Loucy (cell line): ENCODE results near the gene MMP14.

Source experiments
- H2AFZ ChIP-seq: fragments of 200-600 bp; sonication (generic); 2 replicates; pipeline ENCODE4 v1.6.0; 2016; ENCODE audit warnings: antibody characterized with exemption, mild to moderate bottlenecking, low read length, moderate library complexity
- H3F3A ChIP-seq: fragments of 200-600 bp; 2 replicates; pipeline ENCODE4 v1.6.0; 2016; ENCODE audit warnings: antibody characterized with exemption, low read depth, mild to moderate bottlenecking
- H3K27me3 ChIP-seq: fragments of 200-600 bp; sonication (generic); 2 replicates; pipeline ENCODE4 v1.6.1; 2014; ENCODE audit warnings: low read length, mild to moderate bottlenecking; ENCODE audit not compliant: insufficient read depth, poor library complexity, severe bottlenecking
- H3K36me3 ChIP-seq: fragments of 200-600 bp; sonication (generic); 2 replicates; pipeline ENCODE4 v1.6.1; 2016; ENCODE audit warnings: low read length; ENCODE audit not compliant: insufficient read depth
- H3K4me1 ChIP-seq: fragments of 200-600 bp; sonication (generic); 2 replicates; pipeline ENCODE4 v1.5.1; 2014; ENCODE audit warnings: low read length, mild to moderate bottlenecking; ENCODE audit not compliant: insufficient read depth, poor library complexity, severe bottlenecking
- H3K4me2 ChIP-seq: fragments of 200-600 bp; sonication (generic); 2 replicates; pipeline ENCODE4 v1.6.0; 2014; ENCODE audit warnings: antibody characterized with exemption, low read length, low read depth, mild to moderate bottlenecking; ENCODE audit not compliant: poor library complexity, severe bottlenecking
- H3K4me3 ChIP-seq: fragments of 200-600 bp; sonication (generic); 2 replicates; pipeline ENCODE4 v1.5.1; 2014; ENCODE audit warnings: low read length, mild to moderate bottlenecking, mixed read lengths; ENCODE audit not compliant: poor library complexity, severe bottlenecking
- H3K79me2 ChIP-seq: fragments of 200-600 bp; sonication (generic); 2 replicates; pipeline ENCODE4 v1.6.1; 2014; ENCODE audit warnings: low read length; ENCODE audit not compliant: insufficient read depth
- H3K9ac ChIP-seq: fragments of 200-600 bp; sonication (generic); 2 replicates; pipeline ENCODE4 v1.6.0; 2014; ENCODE audit warnings: mild to moderate bottlenecking, low read depth, low read length, moderate library complexity; ENCODE audit not compliant: poor library complexity, severe bottlenecking
- H3K9me2 ChIP-seq: fragments of 200-600 bp; sonication (generic); replicated peaks from 2 replicates; pipeline ENCODE4 v1.6.1; 2016; ENCODE audit warnings: low read depth, low read length, mixed read lengths
- H3K9me3 ChIP-seq: fragments of 200-600 bp; sonication (generic); 2 replicates; pipeline ENCODE4 v1.6.1; 2014; ENCODE audit warnings: mild to moderate bottlenecking, antibody characterized with exemption, low read length, low read depth; ENCODE audit not compliant: insufficient read depth
- H4K20me1 ChIP-seq: fragments of 200-600 bp; sonication (generic); 2 replicates; pipeline ENCODE4 v1.6.0; 2014; ENCODE audit warnings: antibody characterized with exemption, low read length, mild to moderate bottlenecking; ENCODE audit not compliant: insufficient read depth, poor library complexity, severe bottlenecking
- EZH2phosphoT487 ChIP-seq: fragments of 200-600 bp; IDR thresholded peaks from 2 replicates; pipeline ENCODE4 v1.6.1; 2018; ENCODE audit warnings: antibody characterized with exemption, mild to moderate bottlenecking, moderate library complexity, borderline replicate concordance
- TF ChIP-seq, protein P1 (sequence below): fragments of 200-600 bp; sonication (generic); conservative IDR thresholded peaks from 2 replicates; pipeline ENCODE4 v1.5.1; 2014; ENCODE audit warnings: mild to moderate bottlenecking, antibody characterized with exemption, low read length

The MMP14 gene

DNA sequence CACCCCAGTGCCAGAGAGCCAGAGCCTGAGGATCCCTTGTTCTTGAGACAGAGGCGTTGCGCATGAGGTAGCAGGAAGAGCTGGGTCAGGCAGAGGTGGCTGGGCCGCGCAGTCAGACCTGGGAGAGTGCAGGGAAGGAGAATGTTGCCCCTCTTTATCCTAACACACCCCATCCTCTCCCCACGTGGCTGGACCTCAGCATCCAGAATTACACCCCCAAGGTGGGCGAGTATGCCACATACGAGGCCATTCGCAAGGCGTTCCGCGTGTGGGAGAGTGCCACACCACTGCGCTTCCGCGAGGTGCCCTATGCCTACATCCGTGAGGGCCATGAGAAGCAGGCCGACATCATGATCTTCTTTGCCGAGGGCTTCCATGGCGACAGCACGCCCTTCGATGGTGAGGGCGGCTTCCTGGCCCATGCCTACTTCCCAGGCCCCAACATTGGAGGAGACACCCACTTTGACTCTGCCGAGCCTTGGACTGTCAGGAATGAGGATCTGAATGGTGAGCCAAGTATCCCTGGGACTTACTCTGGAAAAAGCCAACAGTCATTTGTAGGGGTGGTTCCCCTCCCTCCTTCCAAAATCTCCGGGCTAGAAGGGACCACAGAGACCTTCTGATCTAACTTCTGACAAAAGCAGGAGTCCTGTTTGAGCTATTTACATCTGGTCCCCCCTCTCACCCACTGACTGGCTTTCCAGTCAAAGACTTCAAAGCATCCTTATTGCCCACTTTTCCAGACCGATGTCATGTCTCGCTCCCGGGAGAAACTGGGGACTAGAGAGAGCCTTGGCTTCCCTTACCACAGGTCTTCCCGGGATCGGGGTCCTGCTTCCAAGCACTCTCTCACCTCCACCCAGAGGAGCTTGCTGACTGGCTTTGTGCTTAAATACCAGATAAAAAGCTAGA, 6.1 kb downstream of the MMP14 start:
- no peaks in the 10 kb centered on the region for H3K79me2 ChIP-seq
- H3K4me1 ChIP-seq: peaks cover 15% of the 10 kb centered on the region
- H3K36me3 ChIP-seq: no peaks in the 10 kb centered on the region

DNA sequence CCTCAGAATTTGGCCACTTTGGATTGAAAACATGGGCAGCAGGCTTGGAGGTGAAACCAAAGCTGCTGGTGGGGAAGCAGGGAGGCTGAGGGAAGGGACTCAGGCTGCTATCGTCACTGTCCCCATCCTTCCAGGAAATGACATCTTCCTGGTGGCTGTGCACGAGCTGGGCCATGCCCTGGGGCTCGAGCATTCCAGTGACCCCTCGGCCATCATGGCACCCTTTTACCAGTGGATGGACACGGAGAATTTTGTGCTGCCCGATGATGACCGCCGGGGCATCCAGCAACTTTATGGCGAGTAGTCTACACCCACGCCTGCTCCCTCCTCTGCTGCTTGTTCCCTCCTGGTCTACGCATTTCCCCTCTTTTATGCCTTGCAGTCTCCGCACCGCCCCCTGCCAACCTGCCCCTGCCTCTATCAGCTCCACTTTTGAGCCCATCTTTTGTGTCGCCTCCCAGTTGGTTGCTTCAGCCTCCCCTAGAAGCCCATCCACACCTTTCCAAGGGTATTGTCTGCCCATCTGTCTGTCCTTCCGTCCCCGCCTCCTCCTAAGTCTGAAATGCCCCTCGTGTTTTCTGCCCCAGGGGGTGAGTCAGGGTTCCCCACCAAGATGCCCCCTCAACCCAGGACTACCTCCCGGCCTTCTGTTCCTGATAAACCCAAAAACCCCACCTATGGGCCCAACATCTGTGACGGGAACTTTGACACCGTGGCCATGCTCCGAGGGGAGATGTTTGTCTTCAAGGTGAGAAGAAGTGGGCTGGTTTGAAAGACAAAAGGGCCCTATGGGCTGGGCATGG, 6.9 kb downstream of the MMP14 start:
- Histone ChIP-seq H3K36me3 (no peaks in the 10 kb centered on the region), H3K4me1 (peaks cover 14% of the 10 kb centered on the region), H3K79me2 (no peaks in the 10 kb centered on the region), H4K20me1 (no peaks in the 10 kb centered on the region), H3K4me2 (no peak overlapping the region), H3K9ac (no peak overlapping the region), H3K27me3 (peaks cover 4% of the 10 kb centered on the region), H2AFZ (no peak overlapping the region), H3K9me3 (no peaks in the 10 kb centered on the region), H3K9me2 (no peaks in the 10 kb centered on the region), H3K4me3 (no peak overlapping the region), H3F3A (no peaks in the 10 kb centered on the region)
- TF ChIP-seq, protein P1, sequence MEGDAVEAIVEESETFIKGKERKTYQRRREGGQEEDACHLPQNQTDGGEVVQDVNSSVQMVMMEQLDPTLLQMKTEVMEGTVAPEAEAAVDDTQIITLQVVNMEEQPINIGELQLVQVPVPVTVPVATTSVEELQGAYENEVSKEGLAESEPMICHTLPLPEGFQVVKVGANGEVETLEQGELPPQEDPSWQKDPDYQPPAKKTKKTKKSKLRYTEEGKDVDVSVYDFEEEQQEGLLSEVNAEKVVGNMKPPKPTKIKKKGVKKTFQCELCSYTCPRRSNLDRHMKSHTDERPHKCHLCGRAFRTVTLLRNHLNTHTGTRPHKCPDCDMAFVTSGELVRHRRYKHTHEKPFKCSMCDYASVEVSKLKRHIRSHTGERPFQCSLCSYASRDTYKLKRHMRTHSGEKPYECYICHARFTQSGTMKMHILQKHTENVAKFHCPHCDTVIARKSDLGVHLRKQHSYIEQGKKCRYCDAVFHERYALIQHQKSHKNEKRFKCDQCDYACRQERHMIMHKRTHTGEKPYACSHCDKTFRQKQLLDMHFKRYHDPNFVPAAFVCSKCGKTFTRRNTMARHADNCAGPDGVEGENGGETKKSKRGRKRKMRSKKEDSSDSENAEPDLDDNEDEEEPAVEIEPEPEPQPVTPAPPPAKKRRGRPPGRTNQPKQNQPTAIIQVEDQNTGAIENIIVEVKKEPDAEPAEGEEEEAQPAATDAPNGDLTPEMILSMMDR: no peak
- TF ChIP-seq EZH2phosphoT487: no peak

More for the DNA sequence above, 6.1 kb downstream of the MMP14 start:
- TF ChIP-seq, protein P1: no peak
- TF ChIP-seq EZH2phosphoT487: no peak
- Histone ChIP-seq H2AFZ (no peak overlapping the region), H3F3A (no peaks in the 10 kb centered on the region), H3K9me3 (no peaks in the 10 kb centered on the region), H3K4me2 (no peak overlapping the region), H3K9me2 (no peaks in the 10 kb centered on the region), H3K9ac (no peak overlapping the region), H3K4me3 (no peak overlapping the region), H3K27me3 (peaks cover 4% of the 10 kb centered on the region), H4K20me1 (no peaks in the 10 kb centered on the region)

DNA sequence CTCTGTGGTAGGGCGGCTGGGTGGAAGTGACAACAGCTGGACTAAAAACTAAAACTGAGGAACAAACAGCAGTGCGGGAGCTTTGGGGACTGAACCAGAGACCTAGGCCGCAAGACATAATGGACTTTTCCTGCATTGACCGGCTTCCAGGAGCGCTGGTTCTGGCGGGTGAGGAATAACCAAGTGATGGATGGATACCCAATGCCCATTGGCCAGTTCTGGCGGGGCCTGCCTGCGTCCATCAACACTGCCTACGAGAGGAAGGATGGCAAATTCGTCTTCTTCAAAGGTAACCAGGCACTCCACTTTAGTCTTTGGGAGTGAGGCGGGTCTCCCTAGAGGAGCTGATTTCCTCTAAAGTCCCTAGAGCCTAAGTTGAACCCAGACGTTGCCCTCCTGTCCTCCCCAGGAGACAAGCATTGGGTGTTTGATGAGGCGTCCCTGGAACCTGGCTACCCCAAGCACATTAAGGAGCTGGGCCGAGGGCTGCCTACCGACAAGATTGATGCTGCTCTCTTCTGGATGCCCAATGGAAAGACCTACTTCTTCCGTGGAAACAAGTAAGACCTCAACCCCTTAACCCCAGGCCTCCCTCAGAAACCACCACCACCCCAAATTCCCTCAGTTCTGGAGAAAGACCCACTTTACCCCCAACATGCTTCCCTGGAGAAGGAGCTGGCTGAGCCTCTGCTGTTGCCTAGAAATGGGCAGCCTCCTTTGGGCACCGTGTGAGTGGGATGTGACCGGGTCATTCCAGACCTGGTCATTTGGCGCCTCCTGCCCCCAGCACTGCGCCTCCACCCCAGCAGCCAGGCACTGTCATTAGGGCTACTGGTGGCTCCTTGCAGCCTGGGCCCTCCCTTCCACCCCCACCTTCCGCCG, 8.1 kb downstream of the MMP14 start:
- no peaks in the 10 kb centered on the region for H3F3A ChIP-seq
- no peak overlapping the region for H3K9ac ChIP-seq
- no peaks in the 10 kb centered on the region for H4K20me1 ChIP-seq
- no peaks in the 10 kb centered on the region for H3K36me3 ChIP-seq
- H3K79me2 ChIP-seq: no peaks in the 10 kb centered on the region
- H3K4me1 ChIP-seq: peaks cover 6% of the 10 kb centered on the region
- H3K9me3 ChIP-seq: no peaks in the 10 kb centered on the region
- TF ChIP-seq EZH2phosphoT487: no peak
- TF ChIP-seq, protein P1: no peak
- no peak overlapping the region for H3K4me3 ChIP-seq
- H3K9me2 ChIP-seq: no peaks in the 10 kb centered on the region
- H2AFZ ChIP-seq: no peak overlapping the region
- peaks cover 4% of the 10 kb centered on the region for H3K27me3 ChIP-seq
- H3K4me2 ChIP-seq: no peak overlapping the region
